Measurements from ENCODE around the gene MED26. TPM values are rescaled to one million over a fixed set of nuclear protein-coding genes. Genes with fewer than 3 reads are reported as not detected.

MED26 gene
- total RNA-seq, 3 donors from 2014 or later = 10.8 to 12.0 (median 11.2) TPM

DNA sequence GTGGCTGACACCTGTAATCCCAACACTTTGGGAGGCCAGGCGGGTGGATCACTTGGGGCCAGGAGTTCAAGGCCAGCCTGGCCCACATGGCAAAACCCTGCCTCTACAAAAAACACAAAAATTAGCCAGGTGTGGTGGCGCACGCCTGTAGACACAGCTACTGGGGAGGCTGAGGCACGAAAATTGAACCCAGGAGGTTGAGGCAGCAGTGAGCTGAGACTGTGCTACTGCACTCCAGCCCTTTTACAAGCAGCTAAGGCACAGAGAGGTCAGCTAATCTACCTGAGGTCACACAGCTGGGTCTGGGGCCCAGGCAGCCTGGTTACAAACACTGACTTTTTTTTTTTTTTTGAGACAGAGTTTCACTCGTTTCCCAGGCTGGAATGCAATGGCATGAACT, 27.2 kb downstream of the MED26 start:
- intact Hi-C loops (cut with DNase I, micrococcal nuclease) = no loop called here
- ATAC-seq (no peak), DNase-seq (no peak)
- H3K9me3 ChIP-seq = no peaks in the 10 kb centered on the region
- H3K4me1 ChIP-seq (ENCODE audit: low read depth) = peaks cover 9% of the 10 kb centered on the region
- TF ChIP-seq, protein P1, sequence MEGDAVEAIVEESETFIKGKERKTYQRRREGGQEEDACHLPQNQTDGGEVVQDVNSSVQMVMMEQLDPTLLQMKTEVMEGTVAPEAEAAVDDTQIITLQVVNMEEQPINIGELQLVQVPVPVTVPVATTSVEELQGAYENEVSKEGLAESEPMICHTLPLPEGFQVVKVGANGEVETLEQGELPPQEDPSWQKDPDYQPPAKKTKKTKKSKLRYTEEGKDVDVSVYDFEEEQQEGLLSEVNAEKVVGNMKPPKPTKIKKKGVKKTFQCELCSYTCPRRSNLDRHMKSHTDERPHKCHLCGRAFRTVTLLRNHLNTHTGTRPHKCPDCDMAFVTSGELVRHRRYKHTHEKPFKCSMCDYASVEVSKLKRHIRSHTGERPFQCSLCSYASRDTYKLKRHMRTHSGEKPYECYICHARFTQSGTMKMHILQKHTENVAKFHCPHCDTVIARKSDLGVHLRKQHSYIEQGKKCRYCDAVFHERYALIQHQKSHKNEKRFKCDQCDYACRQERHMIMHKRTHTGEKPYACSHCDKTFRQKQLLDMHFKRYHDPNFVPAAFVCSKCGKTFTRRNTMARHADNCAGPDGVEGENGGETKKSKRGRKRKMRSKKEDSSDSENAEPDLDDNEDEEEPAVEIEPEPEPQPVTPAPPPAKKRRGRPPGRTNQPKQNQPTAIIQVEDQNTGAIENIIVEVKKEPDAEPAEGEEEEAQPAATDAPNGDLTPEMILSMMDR (IDR thresholded peaks at IDR 0.05) = no peak
- no peak overlapping the region for H3K4me3 ChIP-seq
- H3K36me3 ChIP-seq (ENCODE audit: low read depth) = no peaks in the 10 kb centered on the region

DNA sequence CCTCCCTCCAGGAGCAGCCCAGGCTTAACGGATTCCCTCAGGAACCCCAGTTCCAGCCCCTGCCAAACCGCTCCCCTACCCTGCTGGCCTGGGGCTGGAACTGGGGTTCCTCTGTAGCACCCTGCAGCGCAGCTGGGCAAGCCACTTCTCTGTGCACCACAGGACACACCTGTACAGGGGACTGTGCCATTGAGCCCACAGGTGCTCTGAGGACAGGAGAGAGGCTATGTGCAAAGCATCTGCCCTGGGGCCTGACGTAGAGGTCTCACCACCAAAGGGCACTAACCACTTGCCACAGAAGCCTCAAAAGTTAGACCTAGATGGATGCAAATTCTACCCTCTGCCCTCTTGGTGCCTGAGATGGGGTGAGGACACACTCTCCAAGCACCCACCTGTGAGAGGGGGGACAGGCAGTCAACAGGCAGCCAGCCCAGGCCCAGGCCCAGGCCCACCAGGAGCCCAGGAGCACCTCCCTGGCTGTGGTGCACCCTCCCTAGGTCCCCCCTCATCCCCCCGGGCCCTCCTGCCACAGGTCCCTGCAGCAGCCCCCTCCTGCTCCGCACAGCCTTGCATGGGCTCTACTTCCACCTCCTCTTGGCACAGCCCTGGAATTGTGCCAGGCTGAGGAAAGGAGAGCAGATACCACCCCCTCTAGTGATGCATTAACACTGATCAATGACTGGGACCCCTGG, 28.2 kb downstream of the MED26 start:
- no peaks in the 10 kb centered on the region for H3K9me3 ChIP-seq
- peaks cover 8% of the 10 kb centered on the region for H3K4me1 ChIP-seq (ENCODE audit: low read depth)
- intact Hi-C loops (cut with DNase I, micrococcal nuclease) = no loop called here
- no peaks in the 10 kb centered on the region for H3K36me3 ChIP-seq (ENCODE audit: low read depth)
- no peak overlapping the region for H3K4me3 ChIP-seq
- peak; percentile 21 for ATAC-seq
- no peak for DNase-seq
- TF ChIP-seq, protein P1 (IDR thresholded peaks at IDR 0.05) = no peak

DNA sequence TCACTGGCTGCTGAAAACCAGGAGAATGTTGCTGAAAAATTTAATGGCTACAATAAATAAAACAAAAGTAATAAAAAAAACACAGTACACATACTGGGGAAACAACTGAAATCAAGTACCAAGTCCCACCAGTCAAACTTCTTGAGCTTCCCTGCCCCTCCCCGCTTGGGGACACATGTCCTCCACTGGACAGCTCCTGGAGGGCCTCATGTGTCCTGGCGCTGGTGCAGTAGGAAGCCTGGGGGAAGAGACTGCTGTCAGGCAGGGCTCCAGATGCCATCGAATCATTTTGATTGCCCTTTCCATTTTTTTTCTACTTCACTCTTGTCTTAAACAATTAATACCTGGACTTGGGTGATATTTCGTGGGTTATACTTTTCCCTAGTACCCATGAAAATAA, 29.2 kb downstream of the MED26 start:
- DNase-seq (no peak), ATAC-seq (no peak)
- H3K4me3 ChIP-seq = no peak overlapping the region
- H3K9me3 ChIP-seq = no peaks in the 10 kb centered on the region
- TF ChIP-seq, protein P1 (IDR thresholded peaks at IDR 0.05) = no peak
- H3K36me3 ChIP-seq (ENCODE audit: low read depth) = no peaks in the 10 kb centered on the region
- H3K4me1 ChIP-seq (ENCODE audit: low read depth) = peaks cover 11% of the 10 kb centered on the region
- intact Hi-C loops (cut with DNase I, micrococcal nuclease) = no loop called here

DNA sequence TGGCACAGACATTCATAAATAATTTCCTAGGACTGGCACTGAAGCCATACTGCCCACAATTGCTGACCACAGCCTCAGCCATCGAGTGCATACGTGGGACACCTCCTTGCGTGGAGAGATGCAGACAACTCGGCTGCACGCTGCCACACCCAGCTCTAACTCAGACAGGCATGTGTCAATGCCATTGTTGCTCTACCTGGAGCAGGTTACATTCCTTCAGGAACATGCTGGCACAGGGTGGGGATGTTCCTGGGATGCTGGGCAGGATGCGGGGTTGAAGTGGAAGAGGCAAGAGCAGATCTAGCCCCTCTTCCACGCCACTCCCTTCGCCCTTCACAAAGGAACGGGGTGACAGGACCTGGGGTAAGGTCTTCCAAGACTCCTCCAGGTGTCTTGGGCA, 31.6 kb downstream of the MED26 start:
- ATAC-seq (no peak), DNase-seq (no peak)
- intact Hi-C loops (cut with DNase I, micrococcal nuclease) = no loop called here
- Histone ChIP-seq H3K36me3 (ENCODE audit: low read depth) (no peaks in the 10 kb centered on the region), H3K9me3 (no peaks in the 10 kb centered on the region), H3K4me1 (ENCODE audit: low read depth) (peaks cover 18% of the 10 kb centered on the region), H3K4me3 (no peak overlapping the region)
- TF ChIP-seq, protein P1 (IDR thresholded peaks at IDR 0.05) = no peak

DNA sequence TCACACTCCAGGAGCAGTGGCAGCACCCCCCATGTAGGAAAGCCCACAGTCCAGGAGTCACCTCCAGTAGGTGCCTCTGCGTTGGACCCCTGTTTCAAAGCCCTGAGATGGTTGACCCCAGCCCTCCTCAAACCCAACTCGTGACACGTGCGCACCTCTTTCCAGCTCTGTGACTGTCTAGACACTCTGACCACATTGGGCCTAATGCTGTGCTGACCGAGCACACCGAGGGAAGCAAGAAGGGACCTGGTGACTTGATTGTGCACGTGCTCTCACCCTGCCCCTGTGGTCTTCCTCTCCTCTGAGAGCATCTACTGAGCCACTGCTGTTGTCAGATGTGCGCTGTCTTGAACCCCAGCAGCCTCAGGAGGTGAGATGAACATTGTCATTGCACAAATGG, 32.9 kb downstream of the MED26 start:
- H3K9me3 ChIP-seq = no peaks in the 10 kb centered on the region
- ATAC-seq = peak; percentile 5
- TF ChIP-seq, protein P1 (IDR thresholded peaks at IDR 0.05) = no peak
- peaks cover 19% of the 10 kb centered on the region for H3K4me1 ChIP-seq (ENCODE audit: low read depth)
- intact Hi-C loops (cut with DNase I, micrococcal nuclease) = no loop called here
- H3K36me3 ChIP-seq (ENCODE audit: low read depth) = no peaks in the 10 kb centered on the region
- DNase-seq = no peak
- no peak overlapping the region for H3K4me3 ChIP-seq
